H1 (cell line): Measurements from ENCODE around the gene CD3D. TPM values are rescaled to one million over a fixed set of nuclear protein-coding genes. Genes with fewer than 3 reads are reported as not detected.

Experiments used
- ASH2L ChIP-seq: fragments of 200-600, 300-600 bp; sonication (generic); IDR thresholded peaks from one replicate; pipeline ENCODE4 v1.7.1; 2017; ENCODE audit warnings: low read length
- ATF3 ChIP-seq: IDR thresholded peaks from 2 replicates; pipeline ENCODE4 v1.6.1; 2011; ENCODE audit warnings: low read depth, mild to moderate bottlenecking, low read length; ENCODE audit not compliant: insufficient read depth
- CTBP2 ChIP-seq: IDR thresholded peaks from 2 replicates; pipeline ENCODE4 v1.7.0; 2011; ENCODE audit warnings: borderline replicate concordance, mild to moderate bottlenecking, moderate library complexity, mixed read lengths, low read length; ENCODE audit not compliant: insufficient read depth, insufficient read length
- CTCF ChIP-seq, 3 experiments: IDR thresholded peaks; 1 replicate in 2 of 3; 2 replicates in 1 of 3; pipeline versions ENCODE4 v1.5.1 to v1.6.1; 2011; ENCODE audit warnings: low read length in 3 of 3, mild to moderate bottlenecking in 3 of 3, inconsistent platforms in 2 of 3, low read depth in 1 of 3, moderate library complexity in 1 of 3; ENCODE audit not compliant: insufficient read depth in 1 of 3; ENCODE audit errors: control extremely low read depth in 1 of 3
- HDAC6 ChIP-seq: IDR thresholded peaks from one replicate; pipeline ENCODE4 v1.7.1; 2012; ENCODE audit warnings: low read depth, mild to moderate bottlenecking, inconsistent platforms, low read length, moderate library complexity
- NANOG ChIP-seq: IDR thresholded peaks from 2 replicates; pipeline ENCODE4 v1.6.1; 2011; ENCODE audit warnings: low read length, low read depth, mild to moderate bottlenecking, inconsistent platforms; ENCODE audit not compliant: insufficient read depth, poor library complexity, severe bottlenecking
- USF2 ChIP-seq: IDR thresholded peaks from 2 replicates; pipeline ENCODE4 v1.6.1; 2011; ENCODE audit warnings: low read length, improper control_type of control experiment
- polyA plus RNA-seq, 7 experiments: library from polyadenylated mRNA; depleted of rRNA in 3 of 7; stranded (reverse) in 5 of 7; unstranded in 2 of 7; fragments of >200 nt in 5 of 7; fragments of 200-250 nt in 2 of 7; gene quantifications; 1 replicate in 5 of 7; 2 replicates in 1 of 7; 4 replicates in 1 of 7; pipeline versions ENCODE4 v1.2.1 to v1.2.3, GENCODE V29; 2011 to 2013; ENCODE audit warnings: missing spikeins in 2 of 7, mixed read lengths in 2 of 7
- total RNA-seq: library from RNA; stranded (reverse); fragmentation: NEBNext Ultra II Directional; extraction: Animal tissue kit (Norgen Biotek cat#: 25700); gene quantifications from 2 replicates; pipeline ENCODE4 v1.2.1, GENCODE V29; 2021

The CD3D gene
- total and polyA plus RNA-seq, 2 of the 8 experiments (the other 6 are each of a cell fraction or from before 2014, with no cell fraction given), result not detected

- no peak for TF ChIP-seq CTCF (IDR thresholded peaks at IDR 0.05; ENCODE audit: control extremely low read depth in 1 of 3, insufficient read depth in 1 of 3, low read depth in 1 of 3, low read length in 3 of 3)
- no peak for TF ChIP-seq HDAC6
- no peak for TF ChIP-seq CTBP2
- no peak for TF ChIP-seq NANOG
- TF ChIP-seq USF2, result no peak
- TF ChIP-seq ASH2L, result no peak
- no peak for TF ChIP-seq ATF3
Measured at GRCh38 chr11:118321386-118322082, 21.0 kb downstream of the CD3D start (continued).
